Mesothelial cell of epicardium (in vitro differentiated cells): ENCODE measurements around the gene USP40. TPM values are rescaled to one million over a fixed set of nuclear protein-coding genes. Genes with fewer than 3 reads are reported as not detected.

Source experiments
- DNase-seq, 2 experiments: peaks; one replicate each; pipeline ENCODE4 v3.0.0; 2021; ENCODE audit warnings: low spot score in 2 of 2; ENCODE audit not compliant: unreplicated experiment in 2 of 2
- H3K27ac Mint-ChIP-seq: 2 replicates; pipeline ENCODE4 v1.8.0; 2021; ENCODE audit warnings: mixed read lengths
- H3K27me3 Mint-ChIP-seq: 2 replicates; pipeline ENCODE4 v1.8.0; 2021; ENCODE audit warnings: low read depth, mixed read lengths
- H3K36me3 Mint-ChIP-seq: 2 replicates; pipeline ENCODE4 v1.8.0; 2021; ENCODE audit warnings: mixed read lengths
- H3K4me1 Mint-ChIP-seq: 2 replicates; pipeline ENCODE4 v1.8.0; 2021; ENCODE audit warnings: mixed read lengths
- H3K4me3 Mint-ChIP-seq: 2 replicates; pipeline ENCODE4 v1.8.0; 2021; ENCODE audit warnings: mild to moderate bottlenecking, moderate library complexity, mixed read lengths
- H3K9me3 Mint-ChIP-seq: 2 replicates; pipeline ENCODE4 v1.8.0; 2021; ENCODE audit warnings: mixed read lengths
- total RNA-seq: library from RNA; stranded (reverse); gene quantifications from 3 replicates; pipeline ENCODE4 v1.2.1, GENCODE V29; 2021
- TF ChIP-seq, protein P1 (sequence below): fragments of 200-600 bp; sonication (generic); IDR thresholded peaks from one replicate; pipeline ENCODE4 v1.5.0; 2021; ENCODE audit warnings: antibody characterized with exemption; ENCODE audit not compliant: unreplicated experiment

The USP40 gene
- total RNA-seq, 1 donor from 2014 or later = 51.0 TPM

- H3K36me3 Mint-ChIP-seq = peaks cover 45% of the 10 kb centered on the region
- H3K4me1 Mint-ChIP-seq = peaks cover 10% of the 10 kb centered on the region
- H3K4me3 Mint-ChIP-seq = no peak overlapping the region
- H3K27ac Mint-ChIP-seq = no peak overlapping the region
- DNase-seq = no peak
- no peaks in the 10 kb centered on the region for H3K9me3 Mint-ChIP-seq
- TF ChIP-seq, protein P1, sequence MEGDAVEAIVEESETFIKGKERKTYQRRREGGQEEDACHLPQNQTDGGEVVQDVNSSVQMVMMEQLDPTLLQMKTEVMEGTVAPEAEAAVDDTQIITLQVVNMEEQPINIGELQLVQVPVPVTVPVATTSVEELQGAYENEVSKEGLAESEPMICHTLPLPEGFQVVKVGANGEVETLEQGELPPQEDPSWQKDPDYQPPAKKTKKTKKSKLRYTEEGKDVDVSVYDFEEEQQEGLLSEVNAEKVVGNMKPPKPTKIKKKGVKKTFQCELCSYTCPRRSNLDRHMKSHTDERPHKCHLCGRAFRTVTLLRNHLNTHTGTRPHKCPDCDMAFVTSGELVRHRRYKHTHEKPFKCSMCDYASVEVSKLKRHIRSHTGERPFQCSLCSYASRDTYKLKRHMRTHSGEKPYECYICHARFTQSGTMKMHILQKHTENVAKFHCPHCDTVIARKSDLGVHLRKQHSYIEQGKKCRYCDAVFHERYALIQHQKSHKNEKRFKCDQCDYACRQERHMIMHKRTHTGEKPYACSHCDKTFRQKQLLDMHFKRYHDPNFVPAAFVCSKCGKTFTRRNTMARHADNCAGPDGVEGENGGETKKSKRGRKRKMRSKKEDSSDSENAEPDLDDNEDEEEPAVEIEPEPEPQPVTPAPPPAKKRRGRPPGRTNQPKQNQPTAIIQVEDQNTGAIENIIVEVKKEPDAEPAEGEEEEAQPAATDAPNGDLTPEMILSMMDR = no peak
- no peaks in the 10 kb centered on the region for H3K27me3 Mint-ChIP-seq
Measured at GRCh38 chr2:233480490-233481202, 85.9 kb downstream of the USP40 start.

GRCh38 chr2:233479616-233480489, 86.7 kb downstream of the USP40 start:
- no peak overlapping the region for H3K4me3 Mint-ChIP-seq

GRCh38 chr2:233477548-233478433, 88.8 kb downstream of the USP40 start:
- peaks cover 1% of the 10 kb centered on the region for H3K9me3 Mint-ChIP-seq
- no peaks in the 10 kb centered on the region for H3K27me3 Mint-ChIP-seq
- no peak for DNase-seq
- H3K27ac Mint-ChIP-seq = no peak overlapping the region
- H3K36me3 Mint-ChIP-seq = peaks cover 25% of the 10 kb centered on the region
- TF ChIP-seq, protein P1 = no peak
- peaks cover 10% of the 10 kb centered on the region for H3K4me1 Mint-ChIP-seq
- no peak overlapping the region for H3K4me3 Mint-ChIP-seq

More at GRCh38 chr2:233479616-233480489, 86.7 kb downstream of the USP40 start:
- DNase-seq = no peak
- no peaks in the 10 kb centered on the region for H3K27me3 Mint-ChIP-seq
- peaks cover 10% of the 10 kb centered on the region for H3K4me1 Mint-ChIP-seq
- TF ChIP-seq, protein P1 = no peak
- peaks cover 39% of the 10 kb centered on the region for H3K36me3 Mint-ChIP-seq
- no peaks in the 10 kb centered on the region for H3K9me3 Mint-ChIP-seq
- H3K27ac Mint-ChIP-seq = no peak overlapping the region

GRCh38 chr2:233476651-233477547, 89.7 kb downstream of the USP40 start:
- no peak for DNase-seq
- Mint-ChIP-seq H3K36me3 (peaks cover 24% of the 10 kb centered on the region), H3K9me3 (peaks cover 6% of the 10 kb centered on the region), H3K27me3 (no peaks in the 10 kb centered on the region), H3K4me3 (no peak overlapping the region), H3K27ac (no peak overlapping the region), H3K4me1 (peaks cover 8% of the 10 kb centered on the region)
- TF ChIP-seq, protein P1 = no peak
